GM19023 (cell line): ENCODE results near the gene MPP2.

Experiments used
- ATAC-seq: cut with Tn5 transposase; IDR thresholded peaks from one replicate; pipeline ENCODE4 v1.9.1; 2021; ENCODE audit warnings: mild to moderate bottlenecking, moderate library complexity; ENCODE audit not compliant: unreplicated experiment

The MPP2 gene

DNA sequence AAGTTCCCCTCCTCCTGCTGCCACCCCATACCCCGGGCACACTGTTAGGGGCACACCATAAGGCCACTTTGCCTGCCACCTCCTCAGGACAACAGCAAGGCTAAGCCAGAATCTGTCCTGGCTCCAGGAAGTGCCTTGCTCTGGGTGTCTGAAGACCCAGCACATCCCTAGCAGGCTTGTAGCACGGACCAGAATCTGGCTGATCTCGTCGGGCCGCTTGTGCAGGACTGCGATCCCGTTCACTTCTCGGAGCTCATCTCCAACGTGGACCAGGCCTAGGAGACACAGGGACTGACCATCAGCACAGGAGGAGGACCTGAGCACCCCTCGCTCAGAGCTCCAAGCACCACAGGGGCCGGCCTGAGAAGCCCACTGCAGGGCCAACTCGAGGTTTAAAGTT lies 81.8 kb downstream of the MPP2 start:
- ATAC-seq, result no peak
